PFSK-1 (cell line): ENCODE measurements around the gene GSE1.

Source experiments
- FOXP2 ChIP-seq: optimal IDR thresholded peaks from 2 replicates; pipeline ENCODE3; 2011; ENCODE audit warnings: borderline replicate concordance, control low read depth, inconsistent platforms; ENCODE audit not compliant: insufficient read depth; ENCODE audit errors: extremely low read length, extremely low read depth
- POLR2AphosphoS5 ChIP-seq: IDR thresholded peaks from 2 replicates; pipeline ENCODE4 v1.6.1; 2012; ENCODE audit warnings: low read depth, mild to moderate bottlenecking, control low read depth, low read length, moderate library complexity
- SIN3A ChIP-seq: IDR thresholded peaks from 2 replicates; pipeline ENCODE4 v1.6.1; 2012; ENCODE audit warnings: mild to moderate bottlenecking, low read length, moderate library complexity, borderline replicate concordance; ENCODE audit not compliant: insufficient read depth
- TAF1 ChIP-seq: IDR thresholded peaks from 2 replicates; pipeline ENCODE4 v1.6.1; 2012; ENCODE audit warnings: low read length, control low read depth, borderline replicate concordance; ENCODE audit not compliant: insufficient read depth
- TF ChIP-seq, protein P1 (sequence below), 2 experiments: IDR thresholded peaks; 2 replicates each; pipeline versions ENCODE4 v1.6.1 to v1.8.0; 2011 to 2012; ENCODE audit warnings: low read depth in 2 of 2, low read length in 2 of 2, control low read depth in 1 of 2, inconsistent platforms in 1 of 2, mild to moderate bottlenecking in 1 of 2, moderate library complexity in 1 of 2; ENCODE audit not compliant: insufficient read depth in 1 of 2

Gene GSE1

GRCh38 chr16:85617948-85618347 lies 4.8 kb downstream of the GSE1 start:
- no peak for TF ChIP-seq SIN3A
- no peak for TF ChIP-seq FOXP2
- TF ChIP-seq, protein P1, sequence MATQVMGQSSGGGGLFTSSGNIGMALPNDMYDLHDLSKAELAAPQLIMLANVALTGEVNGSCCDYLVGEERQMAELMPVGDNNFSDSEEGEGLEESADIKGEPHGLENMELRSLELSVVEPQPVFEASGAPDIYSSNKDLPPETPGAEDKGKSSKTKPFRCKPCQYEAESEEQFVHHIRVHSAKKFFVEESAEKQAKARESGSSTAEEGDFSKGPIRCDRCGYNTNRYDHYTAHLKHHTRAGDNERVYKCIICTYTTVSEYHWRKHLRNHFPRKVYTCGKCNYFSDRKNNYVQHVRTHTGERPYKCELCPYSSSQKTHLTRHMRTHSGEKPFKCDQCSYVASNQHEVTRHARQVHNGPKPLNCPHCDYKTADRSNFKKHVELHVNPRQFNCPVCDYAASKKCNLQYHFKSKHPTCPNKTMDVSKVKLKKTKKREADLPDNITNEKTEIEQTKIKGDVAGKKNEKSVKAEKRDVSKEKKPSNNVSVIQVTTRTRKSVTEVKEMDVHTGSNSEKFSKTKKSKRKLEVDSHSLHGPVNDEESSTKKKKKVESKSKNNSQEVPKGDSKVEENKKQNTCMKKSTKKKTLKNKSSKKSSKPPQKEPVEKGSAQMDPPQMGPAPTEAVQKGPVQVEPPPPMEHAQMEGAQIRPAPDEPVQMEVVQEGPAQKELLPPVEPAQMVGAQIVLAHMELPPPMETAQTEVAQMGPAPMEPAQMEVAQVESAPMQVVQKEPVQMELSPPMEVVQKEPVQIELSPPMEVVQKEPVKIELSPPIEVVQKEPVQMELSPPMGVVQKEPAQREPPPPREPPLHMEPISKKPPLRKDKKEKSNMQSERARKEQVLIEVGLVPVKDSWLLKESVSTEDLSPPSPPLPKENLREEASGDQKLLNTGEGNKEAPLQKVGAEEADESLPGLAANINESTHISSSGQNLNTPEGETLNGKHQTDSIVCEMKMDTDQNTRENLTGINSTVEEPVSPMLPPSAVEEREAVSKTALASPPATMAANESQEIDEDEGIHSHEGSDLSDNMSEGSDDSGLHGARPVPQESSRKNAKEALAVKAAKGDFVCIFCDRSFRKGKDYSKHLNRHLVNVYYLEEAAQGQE (IDR thresholded peaks at IDR 0.05; ENCODE audit: insufficient read depth in 1 of 2, low read depth in 2 of 2, low read length in 2 of 2): no peak
- TF ChIP-seq TAF1: no peak
- TF ChIP-seq POLR2AphosphoS5: no peak

GRCh38 chr16:85618521-85618920 lies 5.4 kb downstream of the GSE1 start:
- TF ChIP-seq SIN3A (no peak), POLR2AphosphoS5 (no peak), FOXP2 (no peak), TAF1 (no peak)
- TF ChIP-seq, protein P1 (IDR thresholded peaks at IDR 0.05; ENCODE audit: insufficient read depth in 1 of 2, low read depth in 2 of 2, low read length in 2 of 2): no peak

GRCh38 chr16:85619101-85619891 lies 6.2 kb downstream of the GSE1 start:
- TF ChIP-seq, protein P1 (IDR thresholded peaks at IDR 0.05; ENCODE audit: insufficient read depth in 1 of 2, low read depth in 2 of 2, low read length in 2 of 2): no peak
- TF ChIP-seq POLR2AphosphoS5 (no peak), SIN3A (no peak), TAF1 (no peak), FOXP2 (no peak)

DNA sequence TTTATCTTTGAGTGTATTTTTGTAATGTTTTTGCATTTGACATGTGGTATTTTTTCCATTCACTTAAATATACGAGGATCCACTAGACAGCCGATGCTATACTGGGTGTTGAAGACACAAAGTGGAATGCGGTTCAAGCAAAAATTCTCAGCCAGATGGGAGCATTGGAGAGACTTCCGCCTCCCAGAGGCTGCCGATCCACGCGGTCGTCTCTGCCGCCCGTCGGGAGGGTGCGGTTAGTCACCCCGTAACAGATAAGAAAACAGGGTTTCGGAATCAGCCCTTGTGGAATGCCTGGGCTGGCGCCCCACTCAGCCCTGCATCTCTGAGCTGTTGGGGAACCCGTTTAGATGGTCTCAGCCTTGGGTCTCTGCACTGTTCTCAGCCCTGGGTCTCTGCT lies 7.3 kb downstream of the GSE1 start:
- no peak for TF ChIP-seq FOXP2

DNA sequence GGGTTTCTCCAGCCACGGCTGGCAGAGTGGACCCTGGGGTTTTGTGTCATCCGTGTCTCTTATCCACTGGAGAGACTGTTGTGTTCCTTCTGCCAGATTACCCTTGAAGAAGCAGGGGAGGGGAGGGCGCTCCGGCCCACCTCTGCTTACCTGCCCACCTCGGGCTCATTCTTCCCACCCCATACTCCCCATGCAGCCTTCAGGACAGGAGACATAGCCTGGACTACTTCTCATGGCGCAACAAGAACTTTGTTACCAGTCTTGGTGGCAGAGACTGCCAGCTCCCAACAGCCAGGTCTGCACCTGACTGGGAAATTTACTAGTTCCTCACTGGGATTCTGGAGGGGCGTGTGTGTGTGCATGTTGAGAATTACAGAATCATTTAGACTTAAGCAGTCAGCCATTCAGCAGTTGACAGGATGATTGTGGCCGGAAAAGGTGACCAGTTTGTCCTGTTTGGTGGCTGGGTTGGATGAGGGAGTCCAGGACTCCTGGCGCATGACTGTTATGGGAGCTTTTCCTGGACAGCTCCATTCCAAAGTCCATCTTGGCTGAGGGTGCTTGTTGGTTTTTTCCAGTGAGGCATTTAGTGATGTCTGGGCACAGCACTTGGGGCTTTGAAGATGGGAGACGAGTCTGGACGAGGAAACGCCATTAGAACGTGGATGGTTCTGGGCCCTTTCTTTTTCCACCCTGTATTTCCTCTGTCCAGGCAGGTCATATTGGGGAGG lies 8.7 kb downstream of the GSE1 start:
- TF ChIP-seq SIN3A (no peak), FOXP2 (no peak), POLR2AphosphoS5 (no peak), TAF1 (no peak)
- TF ChIP-seq, protein P1 (IDR thresholded peaks at IDR 0.05; ENCODE audit: insufficient read depth in 1 of 2, low read depth in 2 of 2, low read length in 2 of 2): no peak
